NB4 (cell line): ENCODE results near the gene STK38L.

Source experiments
- DNase-seq: peaks from one replicate; pipeline ENCODE4 v3.0.0; 2010; ENCODE audit warnings: low read depth
- H3K4me3 ChIP-seq: one replicate; pipeline ENCODE4 v1.5.1; 2011; ENCODE audit warnings: mild to moderate bottlenecking, low read depth, low read length, moderate library complexity
- CTCF ChIP-seq: IDR thresholded peaks from one replicate; pipeline ENCODE4 v1.5.1; 2012; ENCODE audit warnings: low read depth, low read length
- MYC ChIP-seq: IDR thresholded peaks from 2 replicates; pipeline ENCODE4 v1.6.1; 2011; ENCODE audit warnings: low read depth, low read length
- POLR2A ChIP-seq: IDR thresholded peaks from 2 replicates; pipeline ENCODE4 v1.6.1; 2011; ENCODE audit warnings: mild to moderate bottlenecking; ENCODE audit not compliant: insufficient read length; ENCODE audit errors: extremely low read depth
- TF ChIP-seq, protein P1 (sequence below): IDR thresholded peaks from 2 replicates; pipeline ENCODE4 v1.6.1; 2011; ENCODE audit warnings: low read depth, low read length

The STK38L gene

GRCh38 chr12:27300226-27300625 is 56.1 kb downstream of the STK38L start:
- no peak overlapping the region for H3K4me3 ChIP-seq
- TF ChIP-seq, protein P1, sequence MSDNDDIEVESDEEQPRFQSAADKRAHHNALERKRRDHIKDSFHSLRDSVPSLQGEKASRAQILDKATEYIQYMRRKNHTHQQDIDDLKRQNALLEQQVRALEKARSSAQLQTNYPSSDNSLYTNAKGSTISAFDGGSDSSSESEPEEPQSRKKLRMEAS = no peak
- TF ChIP-seq POLR2A = no peak
- TF ChIP-seq CTCF = no peak
- TF ChIP-seq MYC = no peak
- no peak for DNase-seq

DNA sequence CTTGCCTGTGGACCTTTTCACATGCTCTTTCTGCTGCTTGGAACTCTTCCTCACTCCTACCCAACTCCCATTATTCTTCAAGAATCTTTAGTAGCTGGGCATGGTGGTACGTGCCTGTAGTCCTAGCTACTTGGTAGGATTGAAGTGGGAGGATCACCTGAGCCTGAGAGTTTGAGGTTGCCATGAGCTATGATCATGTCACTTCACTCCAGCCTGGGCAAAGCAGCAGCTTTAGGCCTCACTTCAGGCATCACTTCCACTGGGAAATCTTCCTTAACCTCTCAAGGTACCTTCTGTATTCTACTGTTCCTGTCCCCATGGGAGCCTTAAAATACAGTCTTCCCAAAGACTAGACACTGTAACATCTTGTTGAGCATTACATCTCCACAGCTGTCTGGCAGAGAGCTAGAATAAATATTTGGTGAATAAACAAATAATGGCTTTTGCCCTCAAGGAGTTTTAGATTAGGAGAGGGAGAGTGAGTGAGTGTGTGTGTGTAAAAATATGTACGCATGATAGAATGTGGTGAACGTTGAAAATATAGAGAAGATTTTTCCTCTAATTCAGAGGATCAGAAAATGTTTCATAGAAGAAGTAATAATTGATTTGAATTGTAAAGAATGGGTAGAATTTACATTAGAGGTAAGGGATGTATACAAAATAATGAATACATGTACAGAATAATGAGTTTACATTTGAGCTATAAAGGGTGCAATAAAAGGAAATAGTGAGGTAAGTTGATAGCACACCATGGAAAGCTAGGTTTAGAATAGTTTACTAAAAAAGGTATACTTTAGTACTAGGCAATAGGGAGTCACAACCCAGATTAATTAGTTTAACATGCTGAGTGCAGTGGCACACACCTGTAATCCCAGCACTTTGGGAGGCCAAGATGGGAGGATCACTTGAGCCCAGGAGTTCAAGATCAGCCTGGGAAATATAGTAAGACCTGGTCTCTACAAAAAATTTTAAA is 59.3 kb downstream of the STK38L start:
- no peak for DNase-seq
- H3K4me3 ChIP-seq = no peak overlapping the region
- TF ChIP-seq POLR2A (no peak), MYC (no peak), CTCF (no peak)
- TF ChIP-seq, protein P1 = no peak

GRCh38 chr12:27304856-27305255 is 60.8 kb downstream of the STK38L start:
- no peak for TF ChIP-seq MYC
- TF ChIP-seq CTCF = no peak
- TF ChIP-seq, protein P1 = peak; percentile 60
- TF ChIP-seq POLR2A = no peak
- H3K4me3 ChIP-seq = no peak overlapping the region
- peak; percentile 43 for DNase-seq

- DNase-seq = peak; percentile 77
- H3K4me3 ChIP-seq = no peak overlapping the region
- peak; percentile 20 for TF ChIP-seq CTCF
- TF ChIP-seq, protein P1 = no peak
Measured at GRCh38 chr12:27305673-27306456, 61.8 kb downstream of the STK38L start.

DNA sequence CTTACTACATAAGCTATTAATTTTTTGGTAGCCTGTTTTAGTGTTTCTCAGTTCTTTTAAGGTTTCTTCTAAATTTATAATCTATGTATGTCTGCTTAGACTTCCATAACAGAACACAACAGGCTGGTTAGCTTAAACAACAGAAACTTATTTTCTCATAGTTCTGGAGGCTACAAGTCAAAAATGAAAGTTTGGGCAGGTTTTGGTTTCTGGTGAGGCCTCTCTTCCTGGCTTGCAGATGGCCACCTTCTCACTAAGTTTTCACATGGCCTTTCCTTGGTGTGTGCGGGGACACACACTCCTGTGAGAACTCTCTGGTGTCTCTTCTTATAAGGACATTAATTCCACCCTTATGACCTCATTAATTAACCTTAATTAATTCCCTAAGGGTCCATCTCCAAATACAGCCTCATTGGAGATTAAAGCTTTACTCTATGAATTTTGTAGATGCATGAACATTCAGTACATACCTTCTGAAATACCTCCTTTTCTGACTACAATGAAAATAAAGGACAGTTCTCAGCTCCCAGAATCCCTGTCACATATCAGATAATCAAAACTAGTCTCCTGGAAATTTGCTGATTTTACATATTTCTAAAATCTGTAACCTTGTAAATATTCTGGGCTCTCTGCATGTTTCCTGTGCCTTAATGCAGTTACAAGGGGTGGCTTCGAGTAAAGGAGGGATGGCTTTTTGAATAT is 65.4 kb downstream of the STK38L start:
- no peak for DNase-seq
- TF ChIP-seq, protein P1 = no peak
- TF ChIP-seq CTCF (no peak), MYC (no peak), POLR2A (no peak)
- no peak overlapping the region for H3K4me3 ChIP-seq
